GM12892 (cell line): ENCODE measurements around the gene P3H1.

ENCODE experiments used
- DNase-seq: peaks from one replicate; pipeline ENCODE4 v3.0.0; 2011; ENCODE audit not compliant: insufficient read length
- FAIRE-seq: peaks from 2 replicates; lab custom pipeline; 2011; peaks lifted over from hg19 to GRCh38; lab: Jason Lieb, UNC
- POLR2A ChIP-seq: IDR thresholded peaks from 2 replicates; pipeline ENCODE4 v1.6.1; 2011; ENCODE audit warnings: low read depth, low read length, control low read depth
- POLR2AphosphoS5 ChIP-seq: IDR thresholded peaks from 2 replicates; pipeline ENCODE4 v1.6.1; 2011; ENCODE audit warnings: low read depth, low read length, control low read depth
- TAF1 ChIP-seq: IDR thresholded peaks from 2 replicates; pipeline ENCODE4 v1.6.1; 2011; ENCODE audit warnings: low read depth, mild to moderate bottlenecking, control low read depth, low read length, borderline replicate concordance

P3H1 gene

GRCh38 chr1:42742617-42743316 lies 24.1 kb downstream of the P3H1 start:
- no peak for TF ChIP-seq POLR2AphosphoS5
- no peak for TF ChIP-seq POLR2A
- no peak for TF ChIP-seq TAF1
- DNase-seq, result no peak
- FAIRE-seq, result no peak

GRCh38 chr1:42742141-42742540 lies 24.7 kb downstream of the P3H1 start:
- no peak for FAIRE-seq
- TF ChIP-seq POLR2AphosphoS5 (no peak), POLR2A (no peak), TAF1 (no peak)
- DNase-seq, result no peak

GRCh38 chr1:42741706-42742105 lies 25.1 kb downstream of the P3H1 start:
- FAIRE-seq, result no peak
- TF ChIP-seq TAF1 (no peak), POLR2AphosphoS5 (no peak), POLR2A (no peak)
- DNase-seq, result no peak

- TF ChIP-seq POLR2A (no peak), TAF1 (no peak), POLR2AphosphoS5 (no peak)
- no peak for FAIRE-seq
- no peak for DNase-seq
Measured at GRCh38 chr1:42740851-42741580, 25.8 kb downstream of the P3H1 start.

- DNase-seq (no peak), FAIRE-seq (no peak)
- no peak for TF ChIP-seq POLR2AphosphoS5
- no peak for TF ChIP-seq TAF1
- no peak for TF ChIP-seq POLR2A
Measured at GRCh38 chr1:42739753-42740700, 26.8 kb downstream of the P3H1 start, which contains the start of gene CLDN19. TSS of gene CLDN19 (minus strand) at chr1:42740236. CDS start at chr1:42740063, 173 bp downstream.

- FAIRE-seq, result no peak
- TF ChIP-seq TAF1, result no peak
- no peak for TF ChIP-seq POLR2A
- TF ChIP-seq POLR2AphosphoS5, result no peak
- no peak for DNase-seq
Measured at GRCh38 chr1:42738678-42739226, 28.1 kb downstream of the P3H1 start.

- FAIRE-seq, result no peak
- TF ChIP-seq POLR2A, result no peak
- TF ChIP-seq TAF1, result no peak
- TF ChIP-seq POLR2AphosphoS5, result no peak
Measured at GRCh38 chr1:42737986-42738677, 28.7 kb downstream of the P3H1 start.

GRCh38 chr1:42737257-42737656 lies 29.6 kb downstream of the P3H1 start:
- FAIRE-seq, result peak; percentile 70
- DNase-seq, result no peak
- TF ChIP-seq POLR2A (no peak), TAF1 (no peak), POLR2AphosphoS5 (no peak)

More at GRCh38 chr1:42737986-42738677, 28.7 kb downstream of the P3H1 start:
- no peak for DNase-seq

GRCh38 chr1:42736571-42737200 lies 30.1 kb downstream of the P3H1 start:
- FAIRE-seq (no peak), DNase-seq (no peak)
- TF ChIP-seq TAF1 (no peak), POLR2A (no peak), POLR2AphosphoS5 (no peak)

GRCh38 chr1:42736152-42736551 lies 30.7 kb downstream of the P3H1 start:
- FAIRE-seq (no peak), DNase-seq (no peak)
- TF ChIP-seq TAF1 (no peak), POLR2A (no peak), POLR2AphosphoS5 (no peak)
